ENCODE results near the gene PPP1R1C.

PPP1R1C gene

GRCh38 chr2:181985632-181986205 lies at the start of gene PPP1R1C:
Gene PPP1R1C, plus strand, starts transcription at chr2:181985853. Its CDS starts 258 bp downstream, at chr2:181986111.
- no peak for DNase-seq (ENCODE audit: low read depth, low spot score)
- H3K4me3 ChIP-seq (ENCODE audit: insufficient read length, low read depth): no peak within 1 kb of the TSS
- H3K9me3 ChIP-seq (ENCODE audit: insufficient read depth, low read length): no peaks in the 10 kb centered on the region
- H3K27me3 ChIP-seq (ENCODE audit: insufficient read depth, insufficient read length): no peaks in the 10 kb centered on the region
- H3K4me1 ChIP-seq (ENCODE audit: insufficient read depth, insufficient read length): no peaks in the 10 kb centered on the region
- no peaks in the 10 kb centered on the region for H3K36me3 ChIP-seq (ENCODE audit: insufficient read depth, insufficient read length, low read length)
- TF ChIP-seq YY1 (IDR thresholded peaks at IDR 0.05; ENCODE audit: insufficient read depth, insufficient read length): no peak
- TF ChIP-seq ZNF274 (IDR thresholded peaks at IDR 0.05; ENCODE audit: low read depth, low read length): no peak
- no peak for TF ChIP-seq SUZ12 (IDR thresholded peaks at IDR 0.05; ENCODE audit: extremely low read depth, insufficient read depth, insufficient read length)
- no peak within 1 kb of the TSS for H3K9ac ChIP-seq (ENCODE audit: insufficient read length, low read depth)

- Histone ChIP-seq H3K4me1 (ENCODE audit: insufficient read depth, insufficient read length) (no peaks in the 10 kb centered on the region), H3K9ac (ENCODE audit: insufficient read length, low read depth) (no peak overlapping the region), H3K27me3 (ENCODE audit: insufficient read depth, insufficient read length) (no peaks in the 10 kb centered on the region), H3K36me3 (ENCODE audit: insufficient read depth, insufficient read length, low read length) (no peaks in the 10 kb centered on the region), H3K4me3 (ENCODE audit: insufficient read length, low read depth) (no peak overlapping the region), H3K9me3 (ENCODE audit: insufficient read depth, low read length) (no peaks in the 10 kb centered on the region)
- DNase-seq (ENCODE audit: low read depth, low spot score): no peak
- TF ChIP-seq ZNF274 (IDR thresholded peaks at IDR 0.05; ENCODE audit: low read depth, low read length) (no peak), YY1 (IDR thresholded peaks at IDR 0.05; ENCODE audit: insufficient read depth, insufficient read length) (no peak), SUZ12 (IDR thresholded peaks at IDR 0.05; ENCODE audit: extremely low read depth, insufficient read depth, insufficient read length) (no peak)
Observed at GRCh38 chr2:181937473-181937872, 48.2 kb upstream of the PPP1R1C start.

- Histone ChIP-seq H3K4me1 (ENCODE audit: insufficient read depth, insufficient read length) (no peaks in the 10 kb centered on the region), H3K4me3 (ENCODE audit: insufficient read length, low read depth) (no peak overlapping the region), H3K9ac (ENCODE audit: insufficient read length, low read depth) (no peak overlapping the region)
Observed at GRCh38 chr2:181943411-181944124, 42.1 kb upstream of the PPP1R1C start.

GRCh38 chr2:181944164-181944913 lies 41.3 kb upstream of the PPP1R1C start:
- H3K4me1 ChIP-seq (ENCODE audit: insufficient read depth, insufficient read length): no peaks in the 10 kb centered on the region
- H3K9me3 ChIP-seq (ENCODE audit: insufficient read depth, low read length): no peaks in the 10 kb centered on the region
- H3K27me3 ChIP-seq (ENCODE audit: insufficient read depth, insufficient read length): no peaks in the 10 kb centered on the region
- TF ChIP-seq ZNF274 (IDR thresholded peaks at IDR 0.05; ENCODE audit: low read depth, low read length) (no peak), YY1 (IDR thresholded peaks at IDR 0.05; ENCODE audit: insufficient read depth, insufficient read length) (no peak), SUZ12 (IDR thresholded peaks at IDR 0.05; ENCODE audit: extremely low read depth, insufficient read depth, insufficient read length) (no peak)
- no peak overlapping the region for H3K4me3 ChIP-seq (ENCODE audit: insufficient read length, low read depth)
- no peak overlapping the region for H3K9ac ChIP-seq (ENCODE audit: insufficient read length, low read depth)
- no peaks in the 10 kb centered on the region for H3K36me3 ChIP-seq (ENCODE audit: insufficient read depth, insufficient read length, low read length)
- DNase-seq (ENCODE audit: low read depth, low spot score): no peak

More at GRCh38 chr2:181943411-181944124, 42.1 kb upstream of the PPP1R1C start:
- no peak for DNase-seq (ENCODE audit: low read depth, low spot score)
- no peaks in the 10 kb centered on the region for H3K36me3 ChIP-seq (ENCODE audit: insufficient read depth, insufficient read length, low read length)
- TF ChIP-seq SUZ12 (IDR thresholded peaks at IDR 0.05; ENCODE audit: extremely low read depth, insufficient read depth, insufficient read length): no peak
- H3K27me3 ChIP-seq (ENCODE audit: insufficient read depth, insufficient read length): no peaks in the 10 kb centered on the region
- H3K9me3 ChIP-seq (ENCODE audit: insufficient read depth, low read length): no peaks in the 10 kb centered on the region

- no peaks in the 10 kb centered on the region for H3K4me1 ChIP-seq (ENCODE audit: insufficient read depth, insufficient read length)
- H3K9me3 ChIP-seq (ENCODE audit: insufficient read depth, low read length): no peaks in the 10 kb centered on the region
- DNase-seq (ENCODE audit: low read depth, low spot score): no peak
- H3K36me3 ChIP-seq (ENCODE audit: insufficient read depth, insufficient read length, low read length): no peaks in the 10 kb centered on the region
- no peak for TF ChIP-seq ZNF274 (IDR thresholded peaks at IDR 0.05; ENCODE audit: low read depth, low read length)
- no peak overlapping the region for H3K9ac ChIP-seq (ENCODE audit: insufficient read length, low read depth)
- no peaks in the 10 kb centered on the region for H3K27me3 ChIP-seq (ENCODE audit: insufficient read depth, insufficient read length)
- H3K4me3 ChIP-seq (ENCODE audit: insufficient read length, low read depth): no peak overlapping the region
Observed at GRCh38 chr2:181944914-181945291, 40.8 kb upstream of the PPP1R1C start.

GRCh38 chr2:181946444-181947127 lies 39.1 kb upstream of the PPP1R1C start:
- TF ChIP-seq ZNF274 (IDR thresholded peaks at IDR 0.05; ENCODE audit: low read depth, low read length) (no peak), SUZ12 (IDR thresholded peaks at IDR 0.05; ENCODE audit: extremely low read depth, insufficient read depth, insufficient read length) (no peak), YY1 (IDR thresholded peaks at IDR 0.05; ENCODE audit: insufficient read depth, insufficient read length) (no peak)
- H3K4me3 ChIP-seq (ENCODE audit: insufficient read length, low read depth): no peak overlapping the region
- H3K36me3 ChIP-seq (ENCODE audit: insufficient read depth, insufficient read length, low read length): no peaks in the 10 kb centered on the region
- H3K4me1 ChIP-seq (ENCODE audit: insufficient read depth, insufficient read length): no peaks in the 10 kb centered on the region
- DNase-seq (ENCODE audit: low read depth, low spot score): no peak
- H3K9ac ChIP-seq (ENCODE audit: insufficient read length, low read depth): no peak overlapping the region
- no peaks in the 10 kb centered on the region for H3K9me3 ChIP-seq (ENCODE audit: insufficient read depth, low read length)
- H3K27me3 ChIP-seq (ENCODE audit: insufficient read depth, insufficient read length): no peaks in the 10 kb centered on the region

GRCh38 chr2:181947273-181947672 lies 38.4 kb upstream of the PPP1R1C start:
- Histone ChIP-seq H3K36me3 (ENCODE audit: insufficient read depth, insufficient read length, low read length) (no peaks in the 10 kb centered on the region), H3K9ac (ENCODE audit: insufficient read length, low read depth) (no peak overlapping the region), H3K4me1 (ENCODE audit: insufficient read depth, insufficient read length) (no peaks in the 10 kb centered on the region), H3K27me3 (ENCODE audit: insufficient read depth, insufficient read length) (no peaks in the 10 kb centered on the region), H3K4me3 (ENCODE audit: insufficient read length, low read depth) (no peak overlapping the region), H3K9me3 (ENCODE audit: insufficient read depth, low read length) (no peaks in the 10 kb centered on the region)
- no peak for TF ChIP-seq YY1 (IDR thresholded peaks at IDR 0.05; ENCODE audit: insufficient read depth, insufficient read length)
- no peak for TF ChIP-seq SUZ12 (IDR thresholded peaks at IDR 0.05; ENCODE audit: extremely low read depth, insufficient read depth, insufficient read length)
- TF ChIP-seq ZNF274 (IDR thresholded peaks at IDR 0.05; ENCODE audit: low read depth, low read length): no peak
- no peak for DNase-seq (ENCODE audit: low read depth, low spot score)
